Erythroblast (primary cell): ENCODE measurements around the gene ATCAY.

ENCODE experiments used
- GATA1 ChIP-seq: IDR thresholded peaks from 2 replicates; pipeline ENCODE4 v1.6.1; 2011; ENCODE audit warnings: low read depth, mild to moderate bottlenecking, control low read depth, low read length, moderate library complexity
- POLR2A ChIP-seq: IDR thresholded peaks from 2 replicates; pipeline ENCODE4 v1.6.1; 2011; ENCODE audit warnings: mild to moderate bottlenecking, low read length

GRCh38 chr19:3849092-3849491, 31.4 kb upstream of the ATCAY start:
- TF ChIP-seq POLR2A (no peak), GATA1 (no peak)
